KOPT-K1 (cell line): ENCODE data around the gene LYRM1.
"Not testable (repeated sequence)": the region's sequence is repeated elsewhere in the genome, so short reads cannot be mapped to it uniquely, and the experiment has no call there.

Experiments used
- H3K27ac ChIP-seq: fragments of 200-600 bp; sonication (generic); 2 replicates; pipeline ENCODE4 v1.5.1; 2016; ENCODE audit warnings: antibody characterized with exemption, mild to moderate bottlenecking, low read depth, low read length; ENCODE audit not compliant: poor library complexity, severe bottlenecking
- H3K36me3 ChIP-seq: fragments of 200-600 bp; sonication (generic); 2 replicates; pipeline ENCODE4 v1.5.1; 2017; ENCODE audit warnings: antibody characterized with exemption, mild to moderate bottlenecking, low read length, moderate library complexity; ENCODE audit not compliant: insufficient read depth
- H3K9me3 ChIP-seq: fragments of 200-600 bp; sonication (generic); 2 replicates; pipeline ENCODE4 v1.5.1; 2017; ENCODE audit warnings: antibody characterized with exemption, low read length, mild to moderate bottlenecking; ENCODE audit not compliant: insufficient read depth, poor library complexity, severe bottlenecking

LYRM1 gene

GRCh38 chr16:20929676-20930364 lies 29.2 kb downstream of the LYRM1 start:
- H3K9me3 ChIP-seq, H3K36me3 ChIP-seq: not testable (repeated sequence)

GRCh38 chr16:20930365-20930690 lies 29.8 kb downstream of the LYRM1 start:
- Histone ChIP-seq H3K36me3 (no peaks in the 10 kb centered on the region), H3K27ac (no peak overlapping the region), H3K9me3 (no peaks in the 10 kb centered on the region)

More at GRCh38 chr16:20929676-20930364, 29.2 kb downstream of the LYRM1 start:
- H3K27ac ChIP-seq, result not testable (repeated sequence)

- H3K27ac ChIP-seq, result no peak overlapping the region
- H3K36me3 ChIP-seq, result no peaks in the 10 kb centered on the region
- H3K9me3 ChIP-seq, result no peaks in the 10 kb centered on the region
Measured at GRCh38 chr16:20931066-20931600, 30.6 kb downstream of the LYRM1 start.

- no peaks in the 10 kb centered on the region for H3K9me3 ChIP-seq
- no peak overlapping the region for H3K27ac ChIP-seq
- H3K36me3 ChIP-seq, result no peaks in the 10 kb centered on the region
Measured at GRCh38 chr16:20933589-20933988, 33.0 kb downstream of the LYRM1 start.

DNA sequence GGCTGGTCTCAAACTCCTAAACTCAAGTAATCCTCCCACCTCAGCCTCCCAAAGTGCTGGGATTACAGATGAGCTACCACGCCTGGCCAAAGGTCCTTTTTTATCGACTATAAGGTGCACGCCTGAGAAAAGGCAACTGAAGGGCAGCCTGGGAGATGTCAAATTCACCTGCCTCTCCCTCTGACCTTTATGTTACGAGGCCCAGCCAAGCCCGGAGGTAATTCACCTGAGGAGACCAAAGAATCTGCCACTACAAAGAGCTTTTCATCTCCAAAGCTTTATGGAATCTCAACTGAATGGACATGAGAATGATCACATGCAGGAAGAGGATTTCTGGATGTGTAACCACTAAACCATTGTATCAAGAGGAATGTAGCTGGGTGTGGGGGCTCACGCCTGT lies 37.2 kb downstream of the LYRM1 start:
- Histone ChIP-seq H3K36me3 (no peaks in the 10 kb centered on the region), H3K27ac (no peak overlapping the region), H3K9me3 (no peaks in the 10 kb centered on the region)

GRCh38 chr16:20938426-20938825 lies 37.9 kb downstream of the LYRM1 start:
- Histone ChIP-seq H3K36me3 (no peaks in the 10 kb centered on the region), H3K27ac (no peak overlapping the region), H3K9me3 (no peaks in the 10 kb centered on the region)

DNA sequence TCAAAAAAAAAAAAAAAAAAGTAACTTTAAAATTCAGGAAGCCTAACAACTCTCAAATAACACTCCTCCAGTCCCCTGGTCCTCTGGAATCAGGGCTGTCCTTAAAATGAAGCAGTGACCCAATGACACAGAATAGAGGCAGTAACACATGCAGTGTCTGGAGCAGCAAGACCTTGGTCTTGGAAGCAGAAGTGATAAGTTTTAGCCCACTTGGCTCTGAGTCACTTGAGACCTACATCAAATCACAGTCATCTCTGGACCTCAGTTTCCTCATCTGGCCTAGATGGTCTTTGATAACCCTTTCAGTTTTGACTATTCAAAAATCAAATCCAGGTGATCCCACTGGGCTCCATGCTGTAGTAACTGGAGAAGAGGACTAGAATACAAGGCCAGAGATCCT lies 39.0 kb downstream of the LYRM1 start:
- H3K27ac ChIP-seq, result no peak overlapping the region
- no peaks in the 10 kb centered on the region for H3K36me3 ChIP-seq
- H3K9me3 ChIP-seq, result no peaks in the 10 kb centered on the region

GRCh38 chr16:20940871-20941635 lies 40.5 kb downstream of the LYRM1 start:
- Histone ChIP-seq H3K27ac (no peak overlapping the region), H3K9me3 (no peaks in the 10 kb centered on the region)

DNA sequence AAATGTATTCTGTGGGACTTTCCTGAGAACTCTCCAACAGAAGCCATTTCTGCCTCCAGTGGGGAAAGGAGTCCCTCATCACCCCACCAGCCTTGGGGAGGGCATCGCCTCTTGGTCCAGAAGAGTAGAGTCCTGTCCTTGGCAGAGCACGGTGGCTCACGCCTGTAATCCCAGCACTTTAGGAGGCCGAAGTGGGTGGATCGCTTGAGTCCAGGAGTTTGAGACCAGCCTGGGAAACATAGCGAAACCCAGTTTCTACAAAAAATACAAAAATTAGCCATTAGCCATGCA lies 41.0 kb downstream of the LYRM1 start:
- Histone ChIP-seq H3K9me3 (no peaks in the 10 kb centered on the region), H3K27ac (no peak overlapping the region), H3K36me3 (no peaks in the 10 kb centered on the region)

More at GRCh38 chr16:20940871-20941635, 40.5 kb downstream of the LYRM1 start:
- no peaks in the 10 kb centered on the region for H3K36me3 ChIP-seq

- Histone ChIP-seq H3K27ac (no peak overlapping the region), H3K36me3 (no peaks in the 10 kb centered on the region), H3K9me3 (no peaks in the 10 kb centered on the region)
Measured at GRCh38 chr16:20942256-20942655, 41.7 kb downstream of the LYRM1 start.

DNA sequence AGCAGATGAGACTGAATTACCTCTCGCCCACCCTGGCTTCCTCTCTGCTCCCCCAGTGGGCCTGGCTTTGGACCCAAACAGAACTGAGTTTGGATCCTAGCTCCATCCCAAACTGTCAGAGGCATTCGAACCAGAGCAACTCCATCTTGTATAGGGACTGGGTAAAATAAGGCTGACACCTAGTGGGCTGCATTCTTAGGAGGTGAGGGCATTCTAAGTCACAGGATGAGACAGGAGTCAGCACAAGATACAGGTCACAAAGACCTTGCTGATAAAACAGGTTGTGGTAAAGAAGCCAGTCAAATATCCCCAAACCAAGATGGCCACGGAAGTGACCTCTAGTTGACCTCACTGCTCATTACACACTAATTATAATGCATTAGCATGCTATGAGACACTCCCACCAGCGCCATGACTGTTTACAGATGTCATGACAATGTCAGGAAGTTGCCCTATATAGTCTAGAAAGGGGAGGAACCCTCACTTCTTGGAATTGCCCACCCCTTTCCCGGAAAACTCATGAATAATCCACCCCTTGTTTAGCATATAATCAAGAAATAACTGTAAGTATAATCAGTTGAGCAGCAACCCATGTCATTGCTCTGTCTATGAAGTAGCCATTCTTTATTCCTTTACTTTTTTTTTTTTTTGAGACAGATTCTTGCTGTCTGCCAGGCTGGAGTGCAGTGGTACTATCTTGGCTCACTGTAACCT lies 44.4 kb downstream of the LYRM1 start:
- Histone ChIP-seq H3K36me3 (no peaks in the 10 kb centered on the region), H3K9me3 (no peaks in the 10 kb centered on the region), H3K27ac (no peak overlapping the region)

GRCh38 chr16:20945575-20945875 lies 45.0 kb downstream of the LYRM1 start:
- not testable (repeated sequence) for H3K27ac ChIP-seq, H3K9me3 ChIP-seq, H3K36me3 ChIP-seq

DNA sequence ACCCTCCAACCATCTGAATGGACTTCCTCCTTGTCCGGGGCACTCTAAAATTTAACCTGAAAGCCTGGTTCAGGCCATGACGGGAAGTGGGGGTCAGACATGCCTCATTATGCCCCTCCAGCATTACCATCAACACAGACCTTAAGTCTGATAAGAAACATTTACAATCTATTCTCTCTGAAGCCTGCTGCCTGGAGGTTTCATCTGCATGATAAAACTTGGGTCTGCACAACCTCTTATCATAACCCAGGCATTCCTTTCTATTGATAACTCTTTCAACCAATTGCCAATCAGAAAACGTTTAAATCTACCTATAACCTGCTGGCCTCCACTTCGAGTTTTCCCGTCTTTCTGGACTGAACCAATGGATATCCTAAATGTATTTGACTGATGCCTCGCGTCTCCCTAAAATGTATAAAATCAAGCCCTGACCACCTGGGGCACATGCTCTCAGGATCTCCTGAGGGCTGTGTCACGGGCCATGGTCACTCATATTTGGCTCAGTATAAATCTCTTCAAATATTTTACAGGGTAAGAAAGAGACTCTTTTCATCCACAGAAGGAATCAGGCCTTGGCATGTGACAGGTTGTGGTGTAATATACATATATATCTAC lies 45.6 kb downstream of the LYRM1 start:
- Histone ChIP-seq H3K27ac (no peak overlapping the region), H3K36me3 (no peaks in the 10 kb centered on the region)

DNA sequence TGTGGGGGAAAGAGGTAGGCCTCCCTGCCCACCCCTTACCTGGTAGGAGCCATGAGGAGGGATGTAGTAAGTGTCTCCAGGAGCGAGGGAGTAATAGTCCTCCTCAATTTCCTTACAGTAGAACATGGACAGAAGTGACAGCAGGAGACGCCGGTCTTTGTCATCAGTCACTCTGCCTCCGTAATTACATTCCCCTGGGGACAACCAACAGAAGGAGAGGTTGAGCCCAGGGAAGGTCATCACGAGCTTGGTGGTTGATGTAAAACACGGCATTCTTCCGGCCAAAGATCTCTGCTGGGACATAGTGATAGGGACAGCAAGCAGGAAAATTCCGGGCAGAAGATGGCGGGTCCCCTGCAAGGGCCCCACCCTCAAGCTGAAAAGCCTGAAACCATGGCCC lies 47.9 kb downstream of the LYRM1 start:
- Histone ChIP-seq H3K27ac (no peak overlapping the region), H3K36me3 (no peaks in the 10 kb centered on the region), H3K9me3 (no peaks in the 10 kb centered on the region)

More for the DNA sequence above, 45.6 kb downstream of the LYRM1 start:
- no peaks in the 10 kb centered on the region for H3K9me3 ChIP-seq

GRCh38 chr16:20949660-20950059 lies 49.1 kb downstream of the LYRM1 start:
- H3K9me3 ChIP-seq, result no peaks in the 10 kb centered on the region
- no peaks in the 10 kb centered on the region for H3K36me3 ChIP-seq
- H3K27ac ChIP-seq, result no peak overlapping the region
